IMR-90 (cell line): ENCODE data around the gene FMN1. TPM values are rescaled to one million over a fixed set of nuclear protein-coding genes. Genes with fewer than 3 reads are reported as not detected.

Experiments
- ATAC-seq: fragments of 200-7000 bp; cut with Tn5 transposase; 2 replicates; pipeline ENCODE4 v1.9.1; 2020; ENCODE audit warnings: low read depth, mild to moderate bottlenecking, moderate library complexity
- BruUV-seq: library from RNA; stranded (reverse); fragments of 400-500 nt; replicated peaks from 2 replicates; lab custom pipeline; 2021; lab: Mats Ljungman, UMichigan
- CTCF ChIA-PET: fragments of 300-600 bp; formaldehyde crosslinking; extraction: SDS; loops from one replicate; lab custom pipeline; 2021; ENCODE audit warnings: antibody characterized with exemption; lab: Yijun Ruan, JAX
- POLR2A ChIA-PET: fragments of 300-600 bp; sonication (Branson Sonifier 250); formaldehyde crosslinking; loops from one replicate; lab custom pipeline; 2022; ENCODE audit warnings: antibody characterized with exemption; ENCODE audit not compliant: unreplicated experiment; lab: Charles Lee
- DNase-seq: peaks from one replicate; pipeline ENCODE4 v3.0.0; 2013
- H2AFZ ChIP-seq: replicated peaks from 2 replicates; pipeline ENCODE3; 2013; ENCODE audit warnings: low read length, mild to moderate bottlenecking; ENCODE audit not compliant: poor library complexity
- H2AK5ac ChIP-seq: 2 replicates; pipeline ENCODE4 v1.6.1; 2013; ENCODE audit warnings: low read depth, low read length, inconsistent platforms
- H2AK9ac ChIP-seq: replicated peaks from 2 replicates; pipeline ENCODE3; 2013; ENCODE audit warnings: mild to moderate bottlenecking, low read depth, low read length, moderate library complexity; ENCODE audit not compliant: poor library complexity
- H2BK120ac ChIP-seq: 2 replicates; pipeline ENCODE4 v1.6.1; 2013; ENCODE audit warnings: low read depth, low read length, inconsistent platforms
- H2BK15ac ChIP-seq: 3 replicates; pipeline ENCODE4 v1.6.1; 2013; ENCODE audit warnings: low read depth, low read length, inconsistent platforms
- H2BK20ac ChIP-seq: 2 replicates; pipeline ENCODE4 v1.6.1; 2013; ENCODE audit warnings: low read depth, mild to moderate bottlenecking, inconsistent platforms, low read length, moderate library complexity
- H2BK5ac ChIP-seq: 2 replicates; pipeline ENCODE4 v1.6.1; 2013; ENCODE audit warnings: mild to moderate bottlenecking, low read depth, low read length, inconsistent platforms; ENCODE audit not compliant: poor library complexity, severe bottlenecking
- H3K14ac ChIP-seq: replicated peaks from 2 replicates; pipeline ENCODE4 v1.6.1; 2013; ENCODE audit warnings: low read depth, low read length, inconsistent platforms
- H3K18ac ChIP-seq: 2 replicates; pipeline ENCODE4 v1.6.1; 2013; ENCODE audit warnings: low read depth, low read length, control low read depth
- H3K23ac ChIP-seq: 2 replicates; pipeline ENCODE4 v1.6.1; 2013; ENCODE audit warnings: low read depth, low read length, inconsistent platforms
- H3K27ac ChIP-seq: 2 replicates; pipeline ENCODE4 v1.5.1; 2013; ENCODE audit warnings: mild to moderate bottlenecking, control low read depth, low read length; ENCODE audit not compliant: insufficient read depth
- H3K27me3 ChIP-seq: 2 replicates; pipeline ENCODE4 v1.6.1; 2013; ENCODE audit warnings: low read length; ENCODE audit not compliant: control insufficient read depth, insufficient read depth
- H3K36me3 ChIP-seq: 2 replicates; pipeline ENCODE4 v1.6.1; 2013; ENCODE audit warnings: low read length, mixed read lengths; ENCODE audit not compliant: control insufficient read depth, insufficient read depth
- H3K4ac ChIP-seq: 2 replicates; pipeline ENCODE4 v1.6.1; 2013; ENCODE audit warnings: low read depth, low read length, inconsistent platforms
- H3K4me1 ChIP-seq: 2 replicates; pipeline ENCODE4 v1.6.1; 2013; ENCODE audit warnings: low read length, mixed read lengths; ENCODE audit not compliant: control insufficient read depth, insufficient read depth
- H3K4me2 ChIP-seq: 2 replicates; pipeline ENCODE4 v1.6.1; 2013; ENCODE audit warnings: low read depth, mild to moderate bottlenecking, control low read depth, low read length, moderate library complexity
- H3K4me3 ChIP-seq: 2 replicates; pipeline ENCODE4 v1.5.1; 2013; ENCODE audit warnings: low read depth, mild to moderate bottlenecking, control low read depth, low read length, moderate library complexity; ENCODE audit not compliant: insufficient read depth
- H3K56ac ChIP-seq: 2 replicates; pipeline ENCODE4 v1.6.1; 2013; ENCODE audit warnings: low read length, inconsistent platforms; ENCODE audit not compliant: insufficient read depth; ENCODE audit errors: extremely low read depth
- H3K79me1 ChIP-seq, 2 experiments: 2 replicates each; pipeline ENCODE4 v1.6.1; 2013; ENCODE audit warnings: low read length in 2 of 2, inconsistent platforms in 1 of 2, low read depth in 1 of 2
- H3K9ac ChIP-seq: 2 replicates; pipeline ENCODE4 v1.6.1; 2013; ENCODE audit warnings: low read depth, low read length, control low read depth
- H3K9me1 ChIP-seq: 2 replicates; pipeline ENCODE4 v1.6.1; 2013; ENCODE audit warnings: low read length, inconsistent platforms; ENCODE audit not compliant: insufficient read depth
- H3K9me3 ChIP-seq: 2 replicates; pipeline ENCODE4 v1.6.1; 2013; ENCODE audit warnings: low read length; ENCODE audit not compliant: control insufficient read depth, insufficient read depth
- H4K20me1 ChIP-seq: 2 replicates; pipeline ENCODE4 v1.6.1; 2013; ENCODE audit warnings: low read length, inconsistent platforms; ENCODE audit not compliant: insufficient read depth
- H4K5ac ChIP-seq: 2 replicates; pipeline ENCODE4 v1.6.1; 2013; ENCODE audit warnings: mild to moderate bottlenecking, low read depth, low read length, control low read depth
- H4K8ac ChIP-seq, 2 experiments: 2 replicates each; pipeline ENCODE4 v1.6.1; 2013; ENCODE audit warnings: low read depth in 2 of 2, low read length in 2 of 2, control low read depth in 1 of 2, inconsistent platforms in 1 of 2
- H4K91ac ChIP-seq: 2 replicates; pipeline ENCODE4 v1.6.1; 2013; ENCODE audit warnings: low read depth, low read length, inconsistent platforms; ENCODE audit not compliant: insufficient read depth
- CTCF ChIP-seq: conservative IDR thresholded peaks from 2 replicates; pipeline ENCODE4 v1.5.1; 2012; ENCODE audit warnings: mild to moderate bottlenecking, low read depth, low read length, improper control_type of control experiment
- POLR2A ChIP-seq: IDR thresholded peaks from 2 replicates; pipeline ENCODE4 v1.6.1; 2012; ENCODE audit warnings: mild to moderate bottlenecking, low read depth, low read length
- RCOR1 ChIP-seq: IDR thresholded peaks from 2 replicates; pipeline ENCODE4 v1.6.1; 2012; ENCODE audit warnings: mild to moderate bottlenecking, low read length, improper control_type of control experiment; ENCODE audit not compliant: insufficient replicate concordance
- WGBS, 2 experiments: methylation state at CpG; one replicate each; pipeline versions ENCODE4 v1.1.5 to v1.1.7; 2013; ENCODE audit warnings: missing lambda C conversion rate in 2 of 2; ENCODE audit not compliant: insufficient read length in 1 of 2; ENCODE audit errors: extremely low coverage in 2 of 2; 5-methylcytosine and 5-hydroxymethylcytosine counted together
- dilution Hi-C: fragments of 300-500 bp; cut with HindIII; formaldehyde crosslinking; loops from one replicate; pipeline ENCODE4 v1.14.3; 2018; ENCODE audit warnings: low sequenced_read_pairs; ENCODE audit not compliant: unreplicated experiment
- in situ Hi-C: fragments of 300-500 bp; cut with MboI; formaldehyde crosslinking; loops from 3 replicates; pipeline ENCODE4 v1.14.3; 2019; ENCODE audit warnings: low sequenced_read_pairs, inconsistent platforms, mixed read lengths
- intact Hi-C: fragments of 100-400 bp; cut with micrococcal nuclease; formaldehyde crosslinking; loops from 2 replicates; pipeline ENCODE4 v1.10.0; 2022
- polyA plus RNA-seq, 3 experiments: library from polyadenylated mRNA; depleted of rRNA; stranded (reverse); fragments of >200 nt; gene quantifications; 2 replicates each; pipeline ENCODE4 v1.2.3, GENCODE V29; 2012; ENCODE audit warnings: low replicate concordance in 1 of 3
- total RNA-seq: library from RNA; depleted of rRNA; stranded (reverse); fragments of >200 nt; gene quantifications from 2 replicates; pipeline ENCODE4 v1.2.3, GENCODE V29; 2012

FMN1 gene
- total and polyA plus RNA-seq, 2 of the 4 experiments (the other 2 are of a cell fraction): 7.3 to 17.6 TPM

- in situ Hi-C loops: no loop called here
- no peak overlapping the region for H3K9ac ChIP-seq
- H3K18ac ChIP-seq: no peak overlapping the region
- H3K23ac ChIP-seq: no peak overlapping the region
- ChIA-PET POLR2A (no interaction called here), CTCF (no interaction called here)
- no peak overlapping the region for H3K4me2 ChIP-seq
- H3K4ac ChIP-seq: no peak overlapping the region
- peaks cover 10% of the 10 kb centered on the region for H3K4me1 ChIP-seq
- H3K9me1 ChIP-seq: peaks cover 10% of the 10 kb centered on the region; the same call in 1 of the 2 replicates
- H2BK5ac ChIP-seq: no peak overlapping the region
- H4K5ac ChIP-seq: no peak overlapping the region; the same call in 1 of the 2 replicates
- no peak for DNase-seq
- no peak overlapping the region for H3K27ac ChIP-seq
- no peak overlapping the region for H4K91ac ChIP-seq
- no peak for TF ChIP-seq CTCF
- no peak for TF ChIP-seq RCOR1
- no peak for TF ChIP-seq POLR2A
- H3K79me1 ChIP-seq: peaks cover 33 to 66% of the 10 kb centered on the region in 2 experiments
- peaks cover 18% of the 10 kb centered on the region; the same call in 1 of the 2 replicates for H4K20me1 ChIP-seq
- peaks cover 1% of the 10 kb centered on the region; the same call in 1 of the 2 replicates for H3K36me3 ChIP-seq
- no peak overlapping the region for H2BK120ac ChIP-seq
- no peaks in the 10 kb centered on the region for H3K9me3 ChIP-seq
- no peak overlapping the region for H2AFZ ChIP-seq
- H3K4me3 ChIP-seq: no peak overlapping the region
- no peak overlapping the region for H2AK9ac ChIP-seq
- H4K8ac ChIP-seq: no peak overlapping the region
- H3K14ac ChIP-seq: no peak overlapping the region; the same call in 1 of the 2 replicates
- no peak for ATAC-seq
- no peaks in the 10 kb centered on the region for H3K27me3 ChIP-seq
- no peak overlapping the region for H2BK20ac ChIP-seq
- no TSS peak for BruUV-seq
- intact Hi-C loops: no loop called here
- no peak overlapping the region for H2AK5ac ChIP-seq
- dilution Hi-C loops: no loop called here
- H3K56ac ChIP-seq: no peak overlapping the region
- H2BK15ac ChIP-seq: no peak overlapping the region
- no CpG with 5 or more reads among the region's 4 CpGs for WGBS, 2 experiments
These were observed 195.4 kb downstream of the FMN1 start for GRCh38 chr15:32998979-32999672.
